HG02938 (cell line): ENCODE data around the gene C3orf33.
A peak's percentile ranks its signal among the peaks of the same experiment; 100 is the strongest.

Source experiments
- ATAC-seq: cut with Tn5 transposase; IDR thresholded peaks from one replicate; pipeline ENCODE4 v1.9.1; 2021; ENCODE audit warnings: mild to moderate bottlenecking, moderate library complexity; ENCODE audit not compliant: unreplicated experiment

The C3orf33 gene

GRCh38 chr3:155744010-155744625 lies 62.0 kb downstream of the C3orf33 start:
- ATAC-seq = peak; percentile 25

- ATAC-seq = no peak
These were observed 62.5 kb downstream of the C3orf33 start for GRCh38 chr3:155743606-155744005.

- ATAC-seq = no peak
These were observed 63.6 kb downstream of the C3orf33 start for GRCh38 chr3:155742349-155742965.

GRCh38 chr3:155741603-155742002 lies 64.5 kb downstream of the C3orf33 start:
- ATAC-seq = no peak

- no peak for ATAC-seq
These were observed 65.0 kb downstream of the C3orf33 start for GRCh38 chr3:155741101-155741500.

GRCh38 chr3:155739154-155739553 lies 66.9 kb downstream of the C3orf33 start:
- ATAC-seq = no peak

- no peak for ATAC-seq
These were observed 67.5 kb downstream of the C3orf33 start for GRCh38 chr3:155738580-155739076.

GRCh38 chr3:155737844-155738460 lies 68.1 kb downstream of the C3orf33 start:
- peak; percentile 92 for ATAC-seq

GRCh38 chr3:155736381-155736780 lies 69.7 kb downstream of the C3orf33 start:
- ATAC-seq = no peak

- ATAC-seq = no peak
These were observed 75.2 kb downstream of the C3orf33 start for GRCh38 chr3:155730843-155731242.

- ATAC-seq = no peak
These were observed 78.2 kb downstream of the C3orf33 start for GRCh38 chr3:155727836-155728235.

- ATAC-seq = no peak
These were observed 91.8 kb downstream of the C3orf33 start for GRCh38 chr3:155714295-155714718.
